ENCODE data around the gene FBXL7.

DNA sequence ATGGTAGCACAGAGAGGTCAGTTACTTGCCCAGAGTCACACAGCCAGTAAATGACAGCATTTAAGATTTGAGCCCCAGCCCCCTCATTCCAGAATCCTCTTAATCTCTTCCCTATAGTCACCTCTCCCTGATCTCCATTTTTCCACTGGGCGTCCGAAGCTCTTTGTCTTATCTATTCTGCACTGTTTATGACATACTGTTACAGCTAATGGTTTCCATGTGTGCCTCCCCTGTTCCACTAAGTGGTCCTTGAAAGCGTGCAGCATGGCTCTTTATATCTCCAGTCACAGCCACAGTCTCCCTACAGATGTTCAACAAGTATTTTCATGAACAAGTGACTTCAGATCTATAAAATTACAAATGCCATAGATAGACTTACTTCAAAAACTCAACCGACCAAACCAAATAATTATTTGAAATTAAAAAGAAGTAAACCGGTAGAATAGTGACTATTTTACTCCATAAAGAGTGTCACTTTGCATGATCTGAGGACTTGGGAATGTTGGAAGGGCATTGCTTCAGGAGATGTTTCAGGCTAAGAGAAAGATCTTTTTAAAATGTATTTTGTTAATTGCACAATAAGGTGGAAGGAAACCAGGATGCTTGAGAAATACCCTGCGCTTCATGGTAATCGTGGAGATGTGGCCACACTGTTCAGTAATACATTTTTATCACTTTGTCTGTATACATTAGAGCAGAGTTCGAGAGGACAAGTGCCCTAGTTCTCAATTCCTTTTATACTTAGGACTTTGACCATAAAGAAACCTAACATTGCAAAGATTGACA is 237.2 kb downstream of the FBXL7 start:
- TF ChIP-seq, protein P1, sequence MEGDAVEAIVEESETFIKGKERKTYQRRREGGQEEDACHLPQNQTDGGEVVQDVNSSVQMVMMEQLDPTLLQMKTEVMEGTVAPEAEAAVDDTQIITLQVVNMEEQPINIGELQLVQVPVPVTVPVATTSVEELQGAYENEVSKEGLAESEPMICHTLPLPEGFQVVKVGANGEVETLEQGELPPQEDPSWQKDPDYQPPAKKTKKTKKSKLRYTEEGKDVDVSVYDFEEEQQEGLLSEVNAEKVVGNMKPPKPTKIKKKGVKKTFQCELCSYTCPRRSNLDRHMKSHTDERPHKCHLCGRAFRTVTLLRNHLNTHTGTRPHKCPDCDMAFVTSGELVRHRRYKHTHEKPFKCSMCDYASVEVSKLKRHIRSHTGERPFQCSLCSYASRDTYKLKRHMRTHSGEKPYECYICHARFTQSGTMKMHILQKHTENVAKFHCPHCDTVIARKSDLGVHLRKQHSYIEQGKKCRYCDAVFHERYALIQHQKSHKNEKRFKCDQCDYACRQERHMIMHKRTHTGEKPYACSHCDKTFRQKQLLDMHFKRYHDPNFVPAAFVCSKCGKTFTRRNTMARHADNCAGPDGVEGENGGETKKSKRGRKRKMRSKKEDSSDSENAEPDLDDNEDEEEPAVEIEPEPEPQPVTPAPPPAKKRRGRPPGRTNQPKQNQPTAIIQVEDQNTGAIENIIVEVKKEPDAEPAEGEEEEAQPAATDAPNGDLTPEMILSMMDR (IDR thresholded peaks at IDR 0.05; ENCODE audit: low read depth, low read length, missing input control), result no peak
- TF ChIP-seq, protein P2, sequence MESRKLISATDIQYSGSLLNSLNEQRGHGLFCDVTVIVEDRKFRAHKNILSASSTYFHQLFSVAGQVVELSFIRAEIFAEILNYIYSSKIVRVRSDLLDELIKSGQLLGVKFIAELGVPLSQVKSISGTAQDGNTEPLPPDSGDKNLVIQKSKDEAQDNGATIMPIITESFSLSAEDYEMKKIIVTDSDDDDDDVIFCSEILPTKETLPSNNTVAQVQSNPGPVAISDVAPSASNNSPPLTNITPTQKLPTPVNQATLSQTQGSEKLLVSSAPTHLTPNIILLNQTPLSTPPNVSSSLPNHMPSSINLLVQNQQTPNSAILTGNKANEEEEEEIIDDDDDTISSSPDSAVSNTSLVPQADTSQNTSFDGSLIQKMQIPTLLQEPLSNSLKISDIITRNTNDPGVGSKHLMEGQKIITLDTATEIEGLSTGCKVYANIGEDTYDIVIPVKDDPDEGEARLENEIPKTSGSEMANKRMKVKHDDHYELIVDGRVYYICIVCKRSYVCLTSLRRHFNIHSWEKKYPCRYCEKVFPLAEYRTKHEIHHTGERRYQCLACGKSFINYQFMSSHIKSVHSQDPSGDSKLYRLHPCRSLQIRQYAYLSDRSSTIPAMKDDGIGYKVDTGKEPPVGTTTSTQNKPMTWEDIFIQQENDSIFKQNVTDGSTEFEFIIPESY (IDR thresholded peaks at IDR 0.05), result no peak
- TF ChIP-seq RAD21 (IDR thresholded peaks at IDR 0.05) (no peak), FOXA2 (IDR thresholded peaks at IDR 0.05) (no peak), YY1 (IDR thresholded peaks at IDR 0.05) (no peak), TAF1 (conservative IDR thresholded peaks at IDR 0.05) (no peak), SP1 (IDR thresholded peaks at IDR 0.05) (no peak), JUND (IDR thresholded peaks at IDR 0.05) (no peak), GABPA (IDR thresholded peaks at IDR 0.05 in 1 of 2, conservative IDR thresholded peaks at IDR 0.05 in 1 of 2) (no peak)
- TF ChIP-seq, protein P3, sequence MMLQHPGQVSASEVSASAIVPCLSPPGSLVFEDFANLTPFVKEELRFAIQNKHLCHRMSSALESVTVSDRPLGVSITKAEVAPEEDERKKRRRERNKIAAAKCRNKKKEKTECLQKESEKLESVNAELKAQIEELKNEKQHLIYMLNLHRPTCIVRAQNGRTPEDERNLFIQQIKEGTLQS (IDR thresholded peaks at IDR 0.05), result no peak

Measured in liver (tissue), 3 donors.